T-helper 1 cell treated with Interleukin-12 subunit alpha and Interleukin-12 subunit beta and Interleukin-4 antibody, amounts not matched to agents 30 μg/mL and 1 μg/mL, for 36 hours (primary cell): ENCODE results near the gene PARD3B.

Source experiments
- H3K27ac Mint-ChIP-seq: one replicate; pipeline ENCODE4 v1.8.0; 2021; ENCODE audit warnings: mild to moderate bottlenecking, mixed read lengths
- H3K27me3 Mint-ChIP-seq: one replicate; pipeline ENCODE4 v1.8.0; 2021; ENCODE audit warnings: low read depth, mixed read lengths
- H3K36me3 Mint-ChIP-seq: one replicate; pipeline ENCODE4 v1.8.0; 2021; ENCODE audit warnings: low read depth, mixed read lengths
- H3K4me1 Mint-ChIP-seq: one replicate; pipeline ENCODE4 v1.8.0; 2021; ENCODE audit warnings: low read depth, mixed read lengths
- H3K4me3 Mint-ChIP-seq: one replicate; pipeline ENCODE4 v1.8.0; 2021; ENCODE audit warnings: mild to moderate bottlenecking, moderate library complexity, mixed read lengths
- H3K9me3 Mint-ChIP-seq: one replicate; pipeline ENCODE4 v1.8.0; 2021; ENCODE audit warnings: mixed read lengths

PARD3B gene

DNA sequence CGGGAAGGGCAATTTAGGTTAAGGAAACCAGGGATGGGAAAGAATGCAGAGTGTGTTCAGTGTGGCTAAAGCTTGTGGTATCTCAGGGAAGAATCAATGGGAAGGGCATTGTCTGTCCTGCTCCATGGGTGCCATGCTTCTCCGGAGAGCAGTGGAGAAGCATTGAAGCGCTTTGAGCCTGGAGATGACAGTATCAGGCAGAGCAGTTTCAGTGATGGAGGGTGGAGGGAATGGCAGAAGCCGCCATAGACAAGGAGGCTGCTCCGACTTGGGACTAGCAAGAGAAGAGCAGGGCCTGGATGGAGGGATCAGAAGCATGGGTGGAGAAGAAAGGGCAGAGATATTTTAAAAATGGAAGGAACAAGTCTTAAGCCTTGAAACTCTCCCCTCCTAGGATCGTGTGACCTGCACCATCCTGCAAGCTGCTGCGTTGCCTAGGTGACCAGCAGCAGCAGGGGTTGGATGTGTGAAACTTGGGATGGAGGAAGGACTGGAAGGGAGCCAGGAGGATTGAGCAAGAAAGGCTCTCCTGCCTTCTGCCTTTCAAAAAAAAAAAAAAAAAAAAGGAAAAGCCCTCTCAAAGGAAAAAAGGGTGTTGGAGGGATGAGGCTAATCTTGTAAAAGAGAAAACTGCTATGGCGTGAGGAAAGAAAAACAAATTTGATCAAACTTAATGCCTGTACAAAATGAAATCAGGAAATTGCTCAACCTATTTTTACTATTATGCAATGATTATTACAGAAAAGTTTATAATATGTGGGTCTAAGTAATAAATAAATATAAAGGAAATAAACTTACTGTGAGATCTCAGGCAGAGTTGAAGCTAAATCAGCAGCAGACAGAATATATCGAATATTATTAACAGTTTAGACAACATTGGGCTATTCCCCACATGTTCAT is 643.2 kb downstream of the PARD3B start:
- H3K27ac Mint-ChIP-seq, result no peak overlapping the region
- H3K27me3 Mint-ChIP-seq, result no peaks in the 10 kb centered on the region
- no peaks in the 10 kb centered on the region for H3K9me3 Mint-ChIP-seq
- no peak overlapping the region for H3K4me3 Mint-ChIP-seq
- no peaks in the 10 kb centered on the region for H3K4me1 Mint-ChIP-seq
- no peaks in the 10 kb centered on the region for H3K36me3 Mint-ChIP-seq

DNA sequence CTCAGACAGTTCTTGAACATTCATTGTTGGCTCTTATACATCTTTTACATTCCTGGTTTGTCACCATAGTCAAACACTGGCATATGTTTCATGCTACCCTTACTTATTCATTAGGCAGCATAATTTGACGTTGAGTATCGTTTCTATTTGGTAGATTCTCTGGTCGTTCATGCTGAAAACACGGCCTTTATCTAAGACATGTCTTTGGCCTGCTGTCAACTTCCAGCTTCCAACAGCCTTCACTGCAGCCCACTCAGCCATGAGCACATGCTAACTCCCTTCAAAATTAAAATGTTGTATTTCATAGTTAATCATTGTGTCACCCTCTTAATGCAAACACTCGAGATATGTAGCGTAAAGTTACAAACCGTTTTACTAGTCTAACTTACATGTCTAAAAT is 644.0 kb downstream of the PARD3B start:
- Mint-ChIP-seq H3K36me3 (no peaks in the 10 kb centered on the region), H3K9me3 (no peaks in the 10 kb centered on the region), H3K27me3 (no peaks in the 10 kb centered on the region), H3K4me1 (no peaks in the 10 kb centered on the region), H3K27ac (no peak overlapping the region), H3K4me3 (no peak overlapping the region)

DNA sequence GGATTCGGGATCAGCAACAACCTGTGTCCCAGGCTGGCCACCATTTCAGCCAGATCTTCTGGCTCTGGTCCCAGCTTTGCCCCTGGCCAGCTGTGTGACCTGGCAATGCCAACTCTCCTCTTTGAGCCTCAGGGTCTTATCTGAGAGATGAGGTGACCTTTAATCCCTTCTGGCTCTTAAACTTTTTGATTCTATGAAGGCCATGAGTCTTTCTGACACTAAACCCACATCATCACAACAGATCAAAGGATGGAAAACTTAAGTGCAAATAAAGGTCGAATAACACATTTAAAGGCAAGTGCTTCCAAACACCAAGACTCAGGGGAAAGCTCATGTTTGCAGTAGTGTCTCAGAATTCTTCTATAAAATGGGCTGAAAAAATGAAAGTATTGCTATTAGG is 645.3 kb downstream of the PARD3B start:
- H3K27me3 Mint-ChIP-seq, result no peaks in the 10 kb centered on the region
- no peak overlapping the region for H3K4me3 Mint-ChIP-seq
- H3K36me3 Mint-ChIP-seq, result no peaks in the 10 kb centered on the region
- H3K27ac Mint-ChIP-seq, result no peak overlapping the region
- no peaks in the 10 kb centered on the region for H3K9me3 Mint-ChIP-seq
- H3K4me1 Mint-ChIP-seq, result no peaks in the 10 kb centered on the region

DNA sequence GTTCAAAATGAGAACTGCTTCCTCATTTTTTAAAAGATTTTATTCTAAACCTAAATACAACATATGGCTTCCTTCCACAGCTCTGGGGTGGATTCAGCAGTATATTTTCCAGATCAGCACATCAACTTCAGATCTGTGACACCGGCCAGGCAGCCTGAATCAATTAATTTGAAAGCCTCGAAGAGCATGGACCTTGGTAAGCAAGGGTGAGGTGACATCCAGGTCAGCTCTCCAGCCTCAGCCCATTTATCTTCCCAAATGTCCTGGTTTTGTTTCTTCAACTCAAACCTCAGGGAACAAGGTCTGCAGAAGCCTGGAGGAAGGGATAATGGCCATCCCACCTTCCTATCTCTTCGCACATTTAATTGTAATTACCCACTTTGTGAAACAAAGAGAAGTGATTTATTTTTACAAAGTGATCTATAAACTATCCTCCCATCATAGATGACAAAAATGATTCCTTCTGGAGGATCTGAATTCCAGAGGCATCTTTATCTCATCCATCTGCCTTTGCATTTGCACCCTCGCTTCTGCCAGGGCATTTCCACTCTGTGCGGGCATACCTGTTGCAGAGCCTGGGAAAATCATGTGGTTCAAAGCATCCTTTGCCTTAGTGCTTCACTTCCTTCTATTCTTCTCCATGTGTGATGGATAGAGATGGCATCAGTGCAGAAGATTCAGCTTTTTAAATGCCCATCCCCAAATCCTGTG is 648.0 kb downstream of the PARD3B start:
- Mint-ChIP-seq H3K27me3 (no peaks in the 10 kb centered on the region), H3K4me1 (peaks cover 2% of the 10 kb centered on the region), H3K27ac (no peak overlapping the region), H3K9me3 (no peaks in the 10 kb centered on the region), H3K36me3 (no peaks in the 10 kb centered on the region), H3K4me3 (no peak overlapping the region)

DNA sequence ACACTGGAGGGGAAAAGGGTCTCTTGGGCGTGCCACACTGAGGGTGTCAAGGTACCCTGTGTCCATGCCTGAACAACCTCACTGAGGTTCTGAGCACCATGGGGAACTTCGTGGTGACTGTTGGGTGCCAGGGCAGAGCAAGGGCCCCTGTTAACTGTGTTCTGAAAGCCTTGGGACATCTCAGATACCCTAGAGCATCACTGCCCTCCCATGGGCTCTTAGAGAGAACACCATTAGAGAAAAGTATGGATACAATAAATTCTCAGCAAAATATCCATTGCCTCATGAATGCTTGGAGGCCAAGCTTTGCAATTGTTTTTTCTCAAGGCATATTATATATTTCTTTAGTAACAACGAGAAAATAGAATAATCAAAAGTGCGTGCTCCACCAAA is 648.6 kb downstream of the PARD3B start:
- Mint-ChIP-seq H3K27me3 (no peaks in the 10 kb centered on the region), H3K4me3 (no peak overlapping the region), H3K36me3 (no peaks in the 10 kb centered on the region), H3K9me3 (no peaks in the 10 kb centered on the region), H3K4me1 (peaks cover 2% of the 10 kb centered on the region), H3K27ac (no peak overlapping the region)

DNA sequence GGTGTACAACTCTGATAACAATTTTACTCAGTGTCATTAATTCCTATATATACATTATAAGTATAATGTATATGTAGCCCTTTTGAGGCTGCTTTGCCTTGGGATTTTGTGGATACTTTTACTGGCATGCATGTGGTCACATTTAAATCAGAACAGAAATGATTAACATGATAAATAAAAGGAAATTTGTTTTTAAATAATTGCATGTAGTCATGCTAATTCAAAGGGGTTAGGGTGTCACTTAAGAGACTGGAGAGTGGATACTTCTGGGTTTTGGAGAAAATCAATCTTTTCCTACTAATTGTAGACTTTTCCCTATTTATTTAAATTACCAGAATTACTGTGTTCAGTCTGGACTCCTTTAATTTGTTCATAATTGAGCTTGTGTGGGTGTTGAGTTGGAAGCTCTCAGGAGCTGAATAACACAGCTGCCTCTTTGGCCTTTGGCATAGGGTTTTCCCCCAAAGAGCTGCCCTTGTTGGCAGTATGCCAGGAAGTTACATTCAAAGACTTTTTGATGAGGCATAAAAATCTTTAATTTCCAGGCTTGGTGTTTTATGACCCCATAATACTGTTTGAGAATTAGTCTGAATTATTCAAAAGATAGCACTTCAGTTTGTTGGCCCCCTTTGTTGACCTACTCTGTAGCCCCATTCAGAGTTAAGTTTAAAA is 652.3 kb downstream of the PARD3B start:
- Mint-ChIP-seq H3K9me3 (no peaks in the 10 kb centered on the region), H3K36me3 (no peaks in the 10 kb centered on the region), H3K27me3 (no peaks in the 10 kb centered on the region), H3K27ac (no peak overlapping the region), H3K4me1 (peaks cover 2% of the 10 kb centered on the region), H3K4me3 (no peak overlapping the region)

DNA sequence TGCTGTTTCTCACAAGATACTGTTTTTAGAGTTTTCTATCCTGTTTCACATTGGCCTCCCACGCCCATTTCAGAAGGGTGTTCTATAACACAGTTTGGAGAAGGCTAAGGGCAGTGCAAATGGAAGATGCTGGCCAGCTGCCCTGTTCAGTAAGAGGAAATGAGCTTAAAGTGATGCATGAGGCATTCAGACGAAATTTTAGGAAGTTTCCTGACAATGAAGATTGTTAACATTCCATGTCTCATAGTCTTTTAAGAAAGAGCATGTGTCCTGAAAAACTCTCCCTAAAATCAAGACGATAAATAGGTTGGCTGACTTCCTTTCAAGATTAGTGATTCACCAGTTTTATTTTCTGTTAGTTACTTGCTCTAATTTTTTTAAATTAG is 652.9 kb downstream of the PARD3B start:
- Mint-ChIP-seq H3K9me3 (no peaks in the 10 kb centered on the region), H3K36me3 (no peaks in the 10 kb centered on the region), H3K4me3 (no peak overlapping the region), H3K4me1 (peaks cover 2% of the 10 kb centered on the region), H3K27me3 (no peaks in the 10 kb centered on the region), H3K27ac (no peak overlapping the region)

DNA sequence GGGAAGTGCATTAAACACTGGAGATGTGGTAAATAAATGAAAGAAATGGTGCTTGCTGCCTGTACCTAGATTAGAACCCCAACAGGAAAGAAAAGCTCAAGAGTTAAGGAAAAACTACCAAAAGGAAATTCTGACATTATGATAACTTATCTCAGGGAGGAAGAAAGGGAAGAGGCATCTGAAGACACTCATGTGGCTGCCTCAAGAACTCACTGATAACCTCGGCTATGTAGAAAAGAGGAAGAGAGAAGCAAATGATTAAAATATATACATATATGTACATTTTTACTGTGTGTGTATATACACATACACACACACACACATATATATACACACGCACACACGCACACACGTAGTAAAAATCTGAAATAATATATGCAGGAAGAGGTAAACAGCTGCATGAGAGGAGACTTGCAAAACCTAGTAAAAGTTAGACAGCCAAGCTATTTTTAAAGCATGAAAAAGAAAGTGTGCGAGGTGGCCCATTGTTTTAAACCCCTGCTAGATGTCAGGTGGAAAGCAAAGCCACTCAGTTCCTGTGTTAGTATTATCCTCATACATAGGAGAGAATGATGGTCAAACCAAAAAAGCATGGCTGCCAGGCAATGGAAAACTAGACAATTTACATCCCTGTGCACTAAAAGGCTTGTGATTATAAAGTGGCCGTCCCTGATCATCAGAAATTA is 654.0 kb downstream of the PARD3B start:
- Mint-ChIP-seq H3K36me3 (no peaks in the 10 kb centered on the region), H3K27me3 (no peaks in the 10 kb centered on the region), H3K4me1 (peaks cover 2% of the 10 kb centered on the region), H3K4me3 (no peak overlapping the region), H3K27ac (no peak overlapping the region), H3K9me3 (peaks cover 5% of the 10 kb centered on the region)

DNA sequence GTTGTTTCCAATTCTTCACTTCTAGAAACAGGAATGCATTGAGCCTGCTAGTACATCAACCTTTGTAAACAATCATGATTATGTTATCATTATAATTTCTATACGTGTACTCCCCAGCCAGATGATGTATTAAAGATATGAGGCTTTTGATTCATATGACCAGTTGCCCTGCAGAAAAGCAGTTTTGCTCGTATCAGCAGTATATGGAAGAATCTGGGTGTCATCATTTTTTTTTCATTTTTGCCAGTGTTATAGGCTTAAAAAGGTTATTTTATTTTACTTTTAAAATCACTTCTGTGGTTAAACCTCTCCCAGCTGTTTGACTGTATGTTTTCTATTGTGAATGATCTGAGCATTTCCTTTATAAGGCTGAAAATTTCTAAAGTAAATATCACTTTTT is 665.2 kb downstream of the PARD3B start:
- Mint-ChIP-seq H3K27ac (no peak overlapping the region), H3K4me1 (no peaks in the 10 kb centered on the region), H3K4me3 (no peak overlapping the region), H3K27me3 (peaks cover 18% of the 10 kb centered on the region), H3K36me3 (no peaks in the 10 kb centered on the region), H3K9me3 (peaks cover under 1% of the 10 kb centered on the region)

DNA sequence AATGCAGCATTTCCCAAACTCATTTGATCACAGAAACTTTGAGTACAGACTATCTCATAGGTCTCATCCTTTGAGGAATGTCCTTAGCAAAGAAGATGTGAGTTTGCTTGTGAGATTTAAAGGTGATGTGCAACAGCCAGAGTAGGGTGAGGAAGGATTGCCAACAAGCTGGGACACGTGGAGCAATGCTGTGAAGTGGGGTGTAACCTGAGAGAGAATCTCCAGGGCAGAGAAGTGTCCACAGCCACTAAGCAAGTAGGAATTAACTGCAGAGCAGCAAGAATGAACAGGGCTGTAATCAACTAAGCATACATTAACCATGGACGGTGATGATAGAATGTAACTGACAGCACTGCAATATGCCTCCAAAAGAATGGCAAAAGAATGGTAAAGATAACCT is 667.1 kb downstream of the PARD3B start:
- Mint-ChIP-seq H3K4me3 (no peak overlapping the region), H3K36me3 (no peaks in the 10 kb centered on the region), H3K4me1 (no peaks in the 10 kb centered on the region), H3K9me3 (no peaks in the 10 kb centered on the region), H3K27ac (no peak overlapping the region), H3K27me3 (peaks cover 18% of the 10 kb centered on the region)

DNA sequence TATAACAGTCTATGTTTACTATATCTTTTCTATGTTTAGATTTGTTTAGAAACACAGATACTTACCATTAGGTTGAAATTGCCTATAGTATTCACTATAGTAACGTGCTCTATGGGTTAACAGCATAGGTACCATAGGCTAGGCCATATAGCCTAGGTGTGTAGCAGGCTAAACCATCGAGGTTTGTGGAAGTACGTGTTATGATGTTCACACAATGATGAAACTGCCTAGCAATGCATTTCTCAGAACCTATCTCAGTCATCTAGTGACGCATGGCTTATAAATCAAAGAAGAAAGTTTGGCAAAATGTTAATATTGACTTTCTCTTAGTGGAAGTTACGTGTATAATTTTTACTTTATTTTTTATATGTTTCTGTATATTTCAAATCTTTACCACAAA is 670.8 kb downstream of the PARD3B start:
- Mint-ChIP-seq H3K9me3 (no peaks in the 10 kb centered on the region), H3K27me3 (peaks cover 24% of the 10 kb centered on the region), H3K36me3 (no peaks in the 10 kb centered on the region), H3K27ac (no peak overlapping the region), H3K4me3 (no peak overlapping the region), H3K4me1 (no peaks in the 10 kb centered on the region)

DNA sequence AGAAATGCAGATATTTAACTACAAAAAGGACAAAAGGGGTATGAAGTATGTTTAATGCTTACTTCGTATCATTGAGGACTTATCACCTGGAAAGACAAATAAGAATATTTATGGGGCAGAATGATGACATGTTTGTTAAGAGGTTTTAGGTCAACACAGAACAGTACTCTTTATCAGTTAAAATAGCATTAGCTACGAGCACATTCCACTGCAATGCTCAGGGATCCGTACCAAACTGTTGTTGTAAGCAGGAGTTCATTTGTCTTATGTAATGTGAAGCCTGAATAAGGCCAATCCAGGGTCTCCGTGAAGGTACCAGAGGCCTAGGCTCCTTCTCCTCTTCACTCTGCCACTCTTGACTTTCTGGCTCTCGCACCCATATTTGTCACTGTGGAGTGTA is 671.3 kb downstream of the PARD3B start:
- H3K4me1 Mint-ChIP-seq, result no peaks in the 10 kb centered on the region

DNA sequence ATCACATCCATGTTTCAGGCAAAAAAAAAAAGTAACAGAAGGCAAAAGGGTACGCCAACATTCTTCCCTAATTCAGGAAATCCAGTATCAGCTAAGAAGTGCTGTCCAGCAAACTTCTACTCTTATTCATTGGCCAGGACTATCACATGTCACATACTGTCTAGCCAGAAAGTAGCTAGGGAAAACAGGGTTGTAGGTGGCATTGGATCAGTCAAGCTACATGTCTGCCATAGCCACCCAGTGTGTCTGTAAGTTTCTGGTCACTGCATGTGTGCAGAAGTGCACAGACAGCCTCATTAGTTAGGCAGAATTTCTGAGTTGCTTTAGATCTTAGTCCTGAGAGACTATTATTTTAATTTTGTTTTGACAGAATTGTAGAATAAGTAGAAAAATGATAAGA is 671.7 kb downstream of the PARD3B start:
- Mint-ChIP-seq H3K27me3 (peaks cover 26% of the 10 kb centered on the region), H3K36me3 (no peaks in the 10 kb centered on the region), H3K27ac (no peak overlapping the region), H3K4me1 (no peaks in the 10 kb centered on the region), H3K4me3 (no peak overlapping the region), H3K9me3 (no peaks in the 10 kb centered on the region)

More for the DNA sequence above, 671.3 kb downstream of the PARD3B start:
- Mint-ChIP-seq H3K27me3 (peaks cover 22% of the 10 kb centered on the region), H3K36me3 (no peaks in the 10 kb centered on the region), H3K27ac (no peak overlapping the region), H3K9me3 (no peaks in the 10 kb centered on the region), H3K4me3 (no peak overlapping the region)

DNA sequence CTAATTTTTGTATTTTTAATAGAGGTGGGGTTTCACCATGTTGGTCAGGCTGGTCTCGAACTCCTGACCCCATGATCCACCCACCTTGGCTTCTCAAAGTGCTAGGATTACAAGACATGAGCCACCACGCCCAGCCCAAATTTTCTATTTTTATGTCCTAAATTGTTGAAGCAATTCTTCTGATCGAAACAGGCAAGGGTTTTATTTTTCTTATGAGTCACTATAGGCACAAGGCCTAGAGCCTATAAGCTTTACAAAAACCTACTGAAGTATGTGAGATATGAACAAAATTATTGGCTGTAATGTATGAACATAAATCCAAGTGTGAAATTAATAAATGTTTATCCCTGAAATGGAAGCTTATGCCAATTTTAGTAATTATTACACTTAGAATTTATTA is 672.8 kb downstream of the PARD3B start:
- Mint-ChIP-seq H3K4me3 (no peak overlapping the region), H3K9me3 (no peaks in the 10 kb centered on the region), H3K27ac (no peak overlapping the region), H3K4me1 (no peaks in the 10 kb centered on the region), H3K36me3 (no peaks in the 10 kb centered on the region), H3K27me3 (peaks cover 18% of the 10 kb centered on the region)
